GM12873 (cell line): Measurements from ENCODE around the gene ZSWIM7.

Experiments used
- CTCF ChIP-seq: IDR thresholded peaks from 2 replicates; pipeline ENCODE4 v1.5.1; 2012; ENCODE audit warnings: low read depth, mild to moderate bottlenecking, moderate library complexity, low read length, control low read depth; ENCODE audit not compliant: insufficient read depth; ENCODE audit errors: missing control alignments

The ZSWIM7 gene

GRCh38 chr17:15966183-15966878, 33.2 kb downstream of the ZSWIM7 start:
- no peak for TF ChIP-seq CTCF

GRCh38 chr17:15965528-15965927, 34.0 kb downstream of the ZSWIM7 start:
- no peak for TF ChIP-seq CTCF

GRCh38 chr17:15963670-15964110, 35.8 kb downstream of the ZSWIM7 start:
- TF ChIP-seq CTCF = no peak

GRCh38 chr17:15958484-15958854, 41.0 kb downstream of the ZSWIM7 start:
- no peak for TF ChIP-seq CTCF

- no peak for TF ChIP-seq CTCF
Measured at GRCh38 chr17:15957608-15958307, 41.7 kb downstream of the ZSWIM7 start.

- TF ChIP-seq CTCF = no peak
Measured at GRCh38 chr17:15957206-15957605, 42.3 kb downstream of the ZSWIM7 start.

- TF ChIP-seq CTCF = no peak
Measured at GRCh38 chr17:15955793-15956541, 43.5 kb downstream of the ZSWIM7 start.
